ENCODE measurements around the gene MCTP1. TPM values are rescaled to one million over a fixed set of nuclear protein-coding genes. Genes with fewer than 3 reads are reported as not detected.

The MCTP1 gene
- total RNA-seq, 4 donors from 2014 or later, result 27.2 to 238 (median 54.5) TPM

DNA sequence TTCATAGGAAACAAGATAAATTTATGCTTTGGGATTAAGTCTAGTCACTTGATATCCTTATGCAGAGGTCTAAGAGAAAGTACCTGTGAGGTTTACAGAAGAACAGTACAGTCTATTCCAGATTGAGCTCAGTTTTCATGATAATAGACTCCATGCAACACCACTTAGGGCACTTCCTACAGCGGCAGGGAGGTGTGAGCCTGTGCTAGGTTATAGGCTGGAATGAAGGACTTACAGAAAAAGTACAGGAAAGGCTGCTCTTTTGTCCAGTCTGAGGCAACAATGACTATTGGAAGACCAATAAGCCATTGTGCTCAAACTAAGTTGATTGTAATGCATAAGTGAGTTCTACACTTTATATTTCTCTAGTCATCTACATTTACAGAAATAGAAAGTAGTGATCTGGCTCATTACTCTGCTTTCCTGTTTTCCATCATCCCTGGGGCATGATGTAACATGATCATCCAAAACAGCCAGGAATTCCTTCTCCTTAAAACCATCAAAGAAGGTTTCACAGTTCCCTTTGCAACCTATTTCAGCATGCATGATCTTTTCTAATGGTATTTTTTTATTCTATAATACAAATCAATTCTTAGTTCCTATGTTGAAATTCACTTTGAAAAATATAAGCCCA is 343.7 kb downstream of the MCTP1 start:
- TF ChIP-seq CTCF (IDR thresholded peaks at IDR 0.05), result no peak
- ATAC-seq (ENCODE audit: low FRiP score) (no peak), DNase-seq (ENCODE audit: low spot score) (no peak)

- TF ChIP-seq CTCF (IDR thresholded peaks at IDR 0.05), result no peak
- ATAC-seq (ENCODE audit: low FRiP score) (no peak), DNase-seq (ENCODE audit: low spot score) (no peak)
Measured at GRCh38 chr5:94932259-94932658, 352.6 kb downstream of the MCTP1 start.

GRCh38 chr5:94928891-94929290 is 356.0 kb downstream of the MCTP1 start:
- DNase-seq (ENCODE audit: low spot score) (no peak), ATAC-seq (ENCODE audit: low FRiP score) (no peak)
- no peak for TF ChIP-seq CTCF (IDR thresholded peaks at IDR 0.05)

DNA sequence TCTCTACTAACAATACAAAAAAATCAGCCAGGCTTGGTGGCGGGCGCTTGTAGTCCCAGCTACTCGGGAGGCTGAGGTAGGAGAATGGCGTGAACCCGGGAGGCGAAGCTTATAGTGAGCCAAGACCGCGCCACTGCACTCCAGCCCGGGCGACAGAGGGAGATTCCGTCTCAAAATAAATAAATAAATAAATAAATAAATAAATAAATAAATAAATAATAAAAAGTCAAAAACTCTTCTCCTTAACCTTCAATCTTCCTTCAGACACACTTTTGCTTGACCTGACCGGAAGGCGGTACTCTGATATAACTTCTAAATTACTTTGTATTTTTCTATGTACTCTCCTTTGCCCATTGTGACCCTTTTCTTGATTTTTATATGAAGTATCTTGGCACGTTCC is 364.3 kb downstream of the MCTP1 start:
- TF ChIP-seq CTCF (IDR thresholded peaks at IDR 0.05), result no peak
- ATAC-seq (ENCODE audit: low FRiP score) (no peak), DNase-seq (ENCODE audit: low spot score) (no peak)

- ATAC-seq (ENCODE audit: low FRiP score) (no peak), DNase-seq (ENCODE audit: low spot score) (no peak)
- no peak for TF ChIP-seq CTCF (IDR thresholded peaks at IDR 0.05)
Measured at GRCh38 chr5:94916619-94917018, 368.3 kb downstream of the MCTP1 start.

DNA sequence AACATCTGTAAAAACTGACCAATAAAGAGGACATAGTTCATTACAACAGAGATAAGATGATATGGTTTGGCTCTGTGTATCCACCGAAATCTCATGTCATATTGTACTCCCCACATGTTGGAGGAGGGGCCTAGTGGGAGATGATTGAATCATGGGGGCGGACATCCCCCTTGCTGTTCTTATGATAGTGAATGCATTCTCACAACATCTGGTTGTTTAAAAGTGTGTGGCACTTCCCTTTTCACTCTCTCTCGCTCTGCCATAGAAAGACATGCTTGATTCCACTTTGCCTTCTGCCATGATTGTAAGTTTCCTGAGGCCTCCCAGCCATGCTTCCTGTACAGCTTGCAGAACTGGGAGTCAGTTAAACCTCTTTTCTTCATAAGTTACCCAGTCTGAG is 373.6 kb downstream of the MCTP1 start:
- ATAC-seq (ENCODE audit: low FRiP score) (no peak), DNase-seq (ENCODE audit: low spot score) (no peak)
- no peak for TF ChIP-seq CTCF (IDR thresholded peaks at IDR 0.05)

DNA sequence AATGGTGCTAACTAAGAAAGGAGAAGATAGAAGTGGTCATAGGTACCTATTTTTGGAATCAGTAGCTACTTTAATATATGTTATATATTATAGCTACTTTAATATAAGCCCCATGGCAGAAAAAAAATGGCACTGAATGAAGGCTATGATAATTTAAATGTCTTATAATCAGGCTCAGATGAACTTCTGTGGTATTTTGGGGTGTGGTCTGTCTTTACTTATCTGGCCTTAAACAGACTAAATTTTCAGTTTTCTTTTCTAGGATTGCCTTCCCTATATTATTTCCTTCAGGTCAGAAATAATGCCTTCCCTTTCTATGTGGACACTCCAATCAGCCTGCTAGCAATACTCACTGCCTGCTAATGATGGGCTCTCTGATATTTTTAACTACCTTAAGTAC is 374.2 kb downstream of the MCTP1 start:
- DNase-seq (ENCODE audit: low spot score) (no peak), ATAC-seq (ENCODE audit: low FRiP score) (no peak)
- no peak for TF ChIP-seq CTCF (IDR thresholded peaks at IDR 0.05)

All from omental fat pad (tissue), 4 donors.